CD1c-positive myeloid dendritic cell (primary cell): ENCODE data around the gene HCRT.
"Not testable (repeated sequence)": the region's sequence is repeated elsewhere in the genome, so short reads cannot be mapped to it uniquely, and the experiment has no call there.

ENCODE experiments used
- DNase-seq: peaks from one replicate; pipeline ENCODE4 v3.0.0-alpha.2; 2016; ENCODE audit errors: extremely low spot score

The HCRT gene

DNA sequence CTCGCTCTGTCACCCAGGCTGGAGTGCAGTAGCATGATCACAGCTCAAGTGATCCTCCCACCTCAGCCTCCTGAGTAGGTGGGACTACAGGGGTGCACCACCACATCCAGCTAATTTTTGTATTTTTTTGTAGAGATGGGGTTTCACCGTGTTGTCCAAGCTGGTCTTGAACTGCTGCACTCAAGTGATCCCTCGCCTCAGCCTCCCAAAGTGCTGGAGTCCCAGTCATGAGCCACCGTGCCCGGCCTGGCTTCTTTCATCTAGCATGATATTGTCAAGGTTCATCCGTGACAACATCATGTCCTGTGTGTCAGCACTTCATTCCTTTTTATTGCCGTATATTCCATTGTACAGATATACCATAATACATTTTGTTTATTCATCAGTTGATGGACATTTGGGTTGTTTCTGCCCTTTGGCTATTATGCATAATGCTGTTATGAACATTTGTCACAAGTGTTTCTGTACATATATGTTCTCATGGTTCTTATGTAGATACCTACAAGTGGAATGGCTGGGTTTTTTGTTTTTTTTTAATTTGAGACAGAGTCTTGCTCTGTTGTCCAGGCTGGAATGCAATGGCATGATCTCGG is 12.4 kb upstream of the HCRT start:
- DNase-seq: no peak

DNA sequence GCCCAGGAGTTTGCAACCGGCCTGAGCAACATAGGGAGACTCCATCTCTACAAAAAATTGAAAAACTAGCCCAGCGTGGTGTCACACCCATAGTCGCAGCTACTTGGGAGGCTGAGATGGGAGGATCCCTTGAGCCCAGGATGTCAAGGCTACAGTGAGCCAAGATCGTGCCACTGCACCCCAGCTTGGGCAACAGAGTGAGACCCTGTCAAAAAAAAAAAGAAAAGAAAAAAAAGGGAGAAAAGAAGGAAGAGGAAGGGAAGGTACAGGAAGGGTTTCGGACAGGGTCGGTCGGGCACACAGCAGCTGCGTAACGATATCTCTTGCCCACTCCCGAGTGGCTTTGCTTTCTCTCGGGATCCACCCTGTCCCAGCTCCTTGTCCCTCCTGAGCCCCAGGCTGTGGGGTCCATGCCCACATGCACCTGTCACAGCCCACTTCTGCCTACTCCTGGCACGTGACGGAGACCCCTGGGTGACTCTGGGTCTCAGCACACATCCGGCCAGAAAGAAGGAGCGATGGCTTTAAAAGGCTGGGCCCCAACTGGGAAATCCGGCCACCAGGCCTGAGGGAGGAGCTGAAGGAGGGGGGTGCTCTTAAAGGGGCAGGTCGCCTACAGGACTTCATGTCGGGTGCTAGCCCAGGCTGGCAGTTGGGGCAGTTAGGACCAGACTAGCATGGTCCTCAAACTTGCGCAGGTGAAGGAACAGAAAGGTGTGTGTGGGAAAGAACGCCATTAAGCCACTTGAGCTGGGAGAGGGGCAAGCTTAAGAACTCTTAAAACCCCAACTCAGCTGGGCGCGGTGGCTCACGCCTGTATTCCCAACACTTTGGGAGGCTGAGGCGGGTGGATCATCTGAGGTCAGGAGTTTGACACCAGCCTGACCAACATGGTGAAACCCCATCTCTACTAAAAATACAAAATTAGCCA is 9.0 kb upstream of the HCRT start, which contains the start of gene GHDC:
GHDC (minus strand) TSS at position 526 of the 931 bp plus-strand sequence. CDS start 913 bp downstream, outside the sequence.
- peak; percentile 80 for DNase-seq

DNA sequence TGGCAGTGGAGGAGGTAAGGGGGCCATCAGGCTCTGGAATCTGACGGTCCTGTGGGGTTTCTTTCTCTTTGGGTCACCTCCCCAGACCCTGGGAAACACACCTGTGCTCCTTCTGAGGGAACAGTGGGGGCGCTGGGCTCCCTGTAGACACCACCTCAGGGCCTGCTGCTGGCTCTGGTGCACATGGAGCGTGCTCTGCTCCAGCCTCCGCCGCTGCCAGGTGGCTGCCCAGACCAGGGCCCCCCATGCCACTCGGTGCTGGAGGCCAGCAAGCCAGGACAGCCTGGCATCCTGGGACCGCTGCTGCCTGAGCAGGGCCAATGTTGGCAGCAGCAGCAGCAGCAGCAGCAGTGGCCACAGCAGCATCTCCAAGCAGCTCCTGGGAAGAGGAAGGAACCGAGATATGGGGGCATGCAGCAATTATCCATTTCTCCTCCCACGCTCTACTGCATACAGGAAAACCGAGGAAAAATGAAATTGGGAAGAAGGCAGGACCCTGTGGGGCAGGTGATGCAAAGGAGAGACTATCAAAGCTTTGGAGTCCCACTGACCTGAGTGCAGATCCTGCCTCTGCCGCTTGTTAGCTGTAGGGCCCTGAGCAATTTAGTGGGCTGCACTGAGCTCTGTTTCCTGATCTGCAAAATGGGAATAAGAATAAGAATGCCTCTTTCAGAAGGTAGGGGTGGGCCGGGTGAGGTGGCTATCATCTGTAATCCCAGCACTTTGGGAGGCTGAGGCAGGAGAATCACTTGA is 8.1 kb upstream of the HCRT start:
- no peak for DNase-seq

DNA sequence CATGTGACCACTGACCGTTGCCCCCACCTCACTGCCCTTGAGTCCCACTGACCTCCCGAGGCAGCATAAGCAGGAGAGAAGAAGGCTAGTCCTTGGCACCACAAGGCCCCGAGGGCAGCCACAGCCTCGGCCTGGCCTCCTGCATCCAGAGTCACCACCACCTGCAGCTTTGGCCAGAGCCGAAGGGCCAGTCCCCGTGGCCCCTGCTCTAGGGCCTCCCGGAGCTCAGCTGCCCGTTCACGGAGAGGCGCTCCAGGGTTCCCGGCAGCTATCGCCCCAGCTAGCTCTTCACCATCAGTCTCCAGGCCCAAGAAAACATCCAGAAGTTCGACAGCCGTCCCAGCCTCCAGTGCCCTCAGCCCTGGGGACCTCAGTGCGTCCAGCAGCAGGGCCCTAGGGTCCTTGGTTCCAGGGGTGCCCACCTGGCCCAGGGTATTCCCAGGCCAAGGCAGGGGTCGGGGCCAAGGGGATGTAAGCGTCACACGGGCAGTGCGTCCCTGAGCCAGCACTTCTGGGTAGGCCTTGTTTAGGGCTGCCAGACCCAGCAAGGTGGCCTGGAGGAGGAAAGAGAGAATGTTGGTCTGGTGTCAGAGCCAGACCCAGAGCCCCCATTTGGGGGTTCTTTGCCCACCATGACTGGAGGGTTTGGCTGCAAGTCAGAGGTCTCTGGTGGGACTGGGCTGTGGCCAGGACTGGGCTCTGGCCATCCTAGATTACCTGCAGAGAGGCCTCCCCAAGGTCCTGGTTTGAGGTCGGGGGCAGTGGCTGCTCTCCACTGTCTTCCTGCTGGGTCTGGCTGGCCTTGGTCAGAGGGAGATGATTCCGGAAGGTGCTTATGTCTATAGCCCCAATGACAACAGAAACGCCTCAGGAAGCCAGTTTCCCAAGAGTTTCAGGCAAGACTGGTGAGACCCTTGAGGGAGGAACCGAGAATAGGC is 7.2 kb upstream of the HCRT start:
- DNase-seq: no peak

DNA sequence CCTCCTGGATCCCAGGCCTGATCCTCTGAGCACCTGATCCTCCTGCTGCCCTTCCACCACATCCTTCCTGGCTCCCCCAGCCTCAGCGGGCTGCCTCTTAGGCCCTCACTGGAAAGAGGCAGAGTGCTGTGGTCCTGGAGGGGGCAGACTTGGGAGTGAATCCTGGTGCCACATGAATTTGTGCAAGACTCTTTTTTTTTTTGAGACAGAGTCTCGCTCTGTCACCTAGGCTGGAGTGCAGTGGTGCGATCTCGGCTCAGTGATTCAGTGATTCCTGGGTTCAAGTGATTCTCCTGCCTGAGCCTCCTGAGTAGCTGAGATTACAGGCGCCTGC is 6.0 kb upstream of the HCRT start:
- no peak for DNase-seq

DNA sequence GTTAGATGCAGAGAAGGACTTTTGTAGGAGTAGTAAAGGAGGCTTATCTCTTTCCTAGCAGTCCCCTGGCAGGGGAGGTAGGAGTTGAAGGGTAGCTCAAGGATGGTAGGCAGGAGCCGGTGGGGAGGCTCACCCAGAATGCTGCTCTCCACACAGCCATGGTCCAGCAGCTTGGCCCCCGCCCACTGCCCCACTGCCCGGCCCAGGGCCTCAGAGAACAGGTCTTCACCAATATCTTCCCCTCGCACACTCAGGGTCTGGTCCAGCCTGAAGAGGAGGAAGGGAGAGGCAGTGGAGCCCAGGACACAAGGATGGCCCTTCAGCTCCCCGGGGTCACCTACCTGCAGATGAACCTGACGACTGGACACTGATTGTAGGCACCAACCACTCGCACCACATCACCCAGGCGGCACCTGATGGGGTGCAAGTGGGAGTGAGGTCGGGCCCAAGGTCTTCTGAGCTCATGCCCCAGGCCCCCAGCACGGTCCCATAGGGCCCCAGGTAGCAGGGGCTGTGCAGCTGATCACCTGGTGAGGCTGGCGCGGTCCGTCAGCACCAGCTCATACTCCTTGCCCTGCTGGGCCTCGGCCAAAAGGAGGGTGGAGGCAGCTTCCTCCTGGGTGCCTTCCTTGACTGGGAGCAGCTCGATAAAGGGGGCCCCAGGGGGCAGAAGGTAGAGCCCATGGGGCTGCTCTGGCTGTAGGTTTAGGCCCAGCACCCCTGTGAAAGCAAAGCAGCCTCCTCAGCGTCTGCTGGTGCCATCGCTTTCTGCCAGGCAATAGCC is 5.4 kb upstream of the HCRT start:
- DNase-seq: no peak

DNA sequence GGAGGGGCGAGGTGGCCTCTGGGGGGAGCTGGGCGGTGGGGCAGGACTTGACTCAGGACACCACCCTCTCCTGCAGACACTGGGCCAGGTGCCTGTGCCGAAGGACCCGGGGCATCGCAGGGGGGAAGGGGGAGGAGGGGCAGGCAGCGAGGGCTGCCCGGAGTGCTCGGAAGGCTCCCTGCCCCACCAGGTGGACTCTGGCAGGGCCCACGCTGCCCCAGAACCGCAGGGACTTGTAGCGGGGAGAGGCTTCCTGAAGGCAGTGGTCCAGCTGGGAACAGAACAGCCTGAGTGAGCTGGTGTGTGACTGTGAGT is 4.4 kb upstream of the HCRT start:
- DNase-seq: no peak

DNA sequence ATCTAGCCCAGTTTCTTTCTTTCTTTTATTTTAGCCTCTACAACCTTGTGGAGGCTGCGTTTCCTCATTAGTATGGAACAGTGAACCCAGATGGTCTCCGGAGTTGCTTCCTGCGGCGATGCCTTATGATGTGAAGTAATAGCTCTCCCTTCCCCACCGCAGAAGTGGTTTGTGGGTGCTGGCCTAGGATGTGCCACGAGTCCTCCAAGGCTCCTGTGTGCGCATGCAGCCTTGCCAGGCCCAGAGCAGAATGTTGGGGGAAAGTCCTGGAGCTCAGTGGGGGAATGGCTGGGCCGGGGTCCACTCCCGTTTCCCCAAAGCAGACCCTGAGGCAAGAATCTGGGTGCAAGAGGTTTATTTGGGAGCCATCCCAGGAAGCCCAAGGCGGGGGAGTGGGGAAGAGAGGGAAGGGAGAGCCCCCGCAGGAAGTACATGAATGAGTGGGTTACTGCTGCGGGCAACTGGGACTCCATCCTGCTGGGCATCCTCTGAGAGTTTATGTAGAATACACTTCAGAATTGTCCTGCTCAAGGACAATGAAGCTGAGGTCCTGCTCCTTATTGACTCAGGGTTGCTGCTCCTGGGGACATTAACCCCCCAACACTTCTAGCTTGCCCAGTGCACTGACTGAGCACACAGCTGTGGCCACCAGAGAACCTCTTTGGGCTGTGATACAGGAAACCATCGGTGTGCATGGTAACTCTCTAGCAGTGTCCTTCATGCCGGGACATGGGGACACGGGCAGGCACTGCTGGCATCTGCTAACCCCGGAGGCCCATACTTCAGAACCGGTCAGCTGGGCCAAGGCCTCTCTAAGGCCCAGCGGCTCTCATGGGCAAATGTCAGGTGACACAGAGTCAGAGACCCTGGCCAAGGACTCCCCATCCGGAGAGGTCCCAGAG is 3.7 kb upstream of the HCRT start:
- peak; percentile 62 for DNase-seq

DNA sequence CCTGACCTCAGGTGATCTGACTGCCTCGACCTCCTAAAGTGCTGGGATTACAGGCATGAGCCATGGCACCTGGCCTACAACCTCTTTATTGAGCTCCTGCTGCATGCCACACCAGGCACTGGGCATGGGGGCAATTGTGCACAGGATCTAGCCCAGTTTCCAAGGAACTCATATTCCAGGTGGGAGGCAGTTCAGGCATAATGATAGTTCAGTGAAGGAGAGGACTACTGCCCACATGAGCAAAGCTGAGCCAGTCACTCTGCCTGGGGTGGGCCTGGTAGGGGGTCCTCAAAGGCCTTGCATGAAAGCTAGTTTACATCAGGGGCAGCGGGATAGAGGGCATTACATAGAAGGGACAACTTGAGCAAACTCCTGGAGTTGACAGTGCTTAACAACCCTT is 2.6 kb upstream of the HCRT start:
- DNase-seq: no peak

DNA sequence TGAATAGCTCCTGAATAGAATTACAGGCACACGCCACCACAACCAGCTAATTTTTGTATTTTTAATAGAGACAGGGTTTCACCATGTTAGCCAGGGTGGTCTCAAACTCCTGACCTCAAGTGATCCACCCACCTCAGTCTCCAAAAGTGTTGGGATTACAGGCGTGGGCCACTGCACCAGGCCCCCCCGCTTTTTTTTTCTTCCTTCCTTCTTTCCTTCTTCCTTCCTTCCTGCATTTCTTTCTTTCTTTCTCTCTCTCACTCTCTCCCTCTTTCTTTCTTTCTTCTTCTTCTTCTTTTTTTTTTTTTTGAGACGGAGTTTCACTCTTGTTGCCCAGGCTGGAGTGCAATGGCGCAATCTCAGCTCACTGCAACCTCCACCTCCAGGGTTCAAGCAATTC is 939 bp upstream of the HCRT start:
- DNase-seq: not testable (repeated sequence)

DNA sequence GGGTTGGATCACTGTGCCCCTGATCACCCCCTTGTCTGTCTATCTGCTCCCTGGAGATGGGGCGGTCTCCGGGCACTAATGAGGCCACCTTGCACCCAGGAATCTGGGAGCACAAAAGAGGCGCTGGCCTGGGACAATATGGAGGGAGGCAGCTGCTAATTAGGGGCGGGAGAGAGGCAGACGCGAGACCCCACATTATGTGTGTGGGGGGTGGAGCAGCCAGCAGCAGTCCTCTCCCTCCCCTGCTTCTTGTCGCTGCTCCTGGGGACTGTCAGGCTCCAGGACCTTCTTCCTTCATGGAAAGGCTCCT is 324 bp upstream of the HCRT start:
- DNase-seq: no peak

DNA sequence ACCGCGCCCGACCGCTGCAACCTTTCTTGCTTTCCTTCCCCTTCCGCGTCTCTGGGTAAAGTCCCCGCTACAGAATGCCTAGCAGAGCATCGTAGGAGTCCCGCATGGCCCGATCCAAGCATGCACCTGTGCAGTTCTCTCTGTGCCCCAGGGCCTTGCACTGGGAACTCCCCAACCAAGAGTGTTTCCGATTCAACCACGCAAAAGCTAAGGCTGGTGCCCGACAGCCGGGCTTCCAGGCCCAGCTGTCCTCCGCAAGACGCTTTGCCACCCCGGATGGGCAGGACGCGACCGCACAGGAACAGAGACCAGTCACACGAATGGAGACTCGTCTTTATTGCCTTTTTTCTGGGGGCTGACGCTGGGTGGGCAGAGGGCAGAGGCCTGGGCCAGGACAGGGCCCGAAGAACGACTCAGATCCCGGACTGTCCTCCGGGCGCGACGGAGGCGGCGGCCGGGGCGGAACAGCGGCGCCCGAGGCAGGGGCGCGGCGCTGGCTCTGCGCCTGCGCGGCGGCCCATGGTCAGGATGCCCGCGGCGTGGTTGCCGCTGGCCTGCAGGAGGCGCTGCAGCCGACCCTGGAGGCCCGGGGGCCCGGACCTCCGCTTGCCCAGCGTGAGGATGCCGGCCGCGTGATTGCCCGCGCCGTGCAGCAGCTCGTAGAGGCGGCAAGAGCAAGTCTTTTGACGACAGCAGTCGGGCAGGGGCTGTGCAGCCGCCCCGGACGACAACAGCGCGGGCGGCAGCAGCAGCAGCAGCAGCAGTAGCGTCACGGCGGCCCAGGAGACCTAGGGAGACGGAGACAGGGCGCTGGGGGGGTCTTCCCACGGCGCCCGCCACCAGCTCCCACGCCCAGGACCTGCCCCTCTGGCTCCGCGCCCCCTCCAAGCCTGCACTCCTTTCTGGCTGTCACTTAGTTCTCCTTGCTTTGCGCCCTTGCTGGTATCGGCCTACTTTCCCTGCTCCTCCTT is 1.2 kb downstream of the HCRT start:
- DNase-seq: peak; percentile 91

DNA sequence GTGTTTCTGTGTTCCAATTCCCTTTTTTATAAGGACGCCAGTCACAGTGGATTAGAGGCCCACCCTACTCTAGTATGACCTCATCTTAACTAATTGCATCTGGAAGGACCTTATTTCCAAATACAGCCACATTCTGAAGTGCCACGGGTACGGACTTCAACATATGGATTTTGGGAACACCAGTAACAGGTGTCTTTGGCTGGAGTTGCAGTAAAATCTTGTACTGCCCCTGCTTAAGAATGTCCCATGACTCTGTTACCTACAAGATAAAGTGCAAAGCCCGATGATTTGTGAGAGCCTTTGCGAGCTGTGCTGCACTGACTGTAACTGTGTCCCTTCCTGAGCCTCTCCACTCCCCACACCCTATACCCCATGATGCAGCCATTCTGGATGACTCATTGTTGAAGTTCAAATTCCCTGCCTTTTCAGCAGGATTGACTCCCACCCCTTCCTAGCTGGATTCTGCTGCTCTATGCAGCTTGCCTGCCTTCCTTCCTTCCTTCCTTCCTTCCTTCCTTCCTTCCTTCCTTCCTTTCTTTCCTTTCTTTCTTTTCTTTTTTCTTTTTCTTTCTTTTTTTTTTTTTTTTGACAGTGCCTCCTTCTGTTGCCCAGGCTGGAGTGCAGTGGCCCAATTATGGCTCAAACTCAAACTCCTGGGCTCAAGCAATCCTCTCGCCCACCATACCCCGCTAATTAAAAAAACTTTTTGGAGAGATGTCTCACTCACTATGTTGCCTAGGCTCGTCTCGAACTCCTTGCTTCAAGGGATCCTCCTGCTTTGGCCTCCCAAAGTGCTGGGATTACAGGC is 2.1 kb downstream of the HCRT start:
- DNase-seq: peak; percentile 57

DNA sequence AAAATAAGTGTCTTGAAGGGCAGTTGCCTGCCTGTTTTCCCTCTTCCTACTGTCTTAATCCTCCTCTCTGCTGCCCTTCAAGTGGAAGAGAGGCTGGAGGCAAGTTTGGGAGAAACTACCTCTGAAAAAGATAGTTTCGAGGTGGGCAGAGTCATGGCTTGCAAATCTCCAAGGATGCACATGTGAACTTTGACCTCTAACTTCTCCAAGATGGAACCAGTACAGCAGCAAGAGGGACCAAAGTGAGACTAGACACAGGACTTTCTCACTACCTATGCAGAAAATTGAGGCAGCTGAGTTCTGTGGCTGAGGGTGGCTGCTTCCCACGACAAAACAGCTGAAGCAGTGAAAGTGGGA is 3.4 kb downstream of the HCRT start:
- no peak for DNase-seq

DNA sequence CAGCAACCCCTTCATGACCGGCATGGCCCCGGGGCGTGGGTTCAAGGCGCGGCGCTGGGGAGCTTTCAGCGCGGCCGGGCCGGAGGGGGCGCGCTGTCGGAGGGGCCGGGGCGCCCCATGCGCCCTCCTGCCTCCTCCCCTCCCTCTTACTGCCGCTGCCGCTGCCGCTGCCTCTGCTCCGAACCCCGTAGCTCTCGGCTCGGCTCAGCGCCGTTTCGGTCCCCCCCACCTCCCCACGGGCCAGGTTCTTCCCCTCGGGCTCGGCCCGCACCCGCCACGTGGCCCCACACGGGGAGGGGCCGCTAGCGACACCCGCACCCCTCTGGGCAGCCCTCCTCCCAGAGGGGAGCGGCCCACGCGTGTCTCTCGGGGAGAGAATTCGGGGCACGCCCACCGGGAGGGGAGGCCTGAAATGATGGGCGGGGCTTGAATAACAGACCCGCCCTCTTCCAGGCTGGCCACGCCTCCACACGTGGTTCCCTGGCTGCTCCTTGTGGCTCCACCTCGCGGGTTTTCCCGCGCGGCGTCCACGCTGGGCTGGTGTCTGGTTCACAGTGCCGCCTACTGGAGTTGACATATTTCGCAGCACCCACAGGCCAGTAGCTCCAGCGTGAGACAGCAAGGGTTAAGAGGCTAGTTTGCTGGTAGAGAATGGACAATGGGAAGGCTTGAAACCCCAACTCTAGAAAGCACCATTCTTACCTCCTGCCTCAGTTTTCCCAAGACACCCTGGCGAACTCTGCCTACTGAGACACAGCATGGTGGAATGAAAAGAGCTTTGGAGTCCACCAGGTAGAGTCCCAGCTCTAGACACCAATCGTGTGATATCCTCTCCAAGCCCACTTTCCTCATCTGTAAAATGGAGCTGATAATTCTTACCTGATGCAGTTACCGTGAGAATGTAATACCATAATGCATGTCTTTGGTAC is 4.1 kb downstream of the HCRT start, which contains the start of gene KCNH4:
KCNH4 (minus strand) TSS at position 221 of the 929 bp plus-strand sequence; CDS start at position 24, 197 bp downstream.
- peak; percentile 94 for DNase-seq

DNA sequence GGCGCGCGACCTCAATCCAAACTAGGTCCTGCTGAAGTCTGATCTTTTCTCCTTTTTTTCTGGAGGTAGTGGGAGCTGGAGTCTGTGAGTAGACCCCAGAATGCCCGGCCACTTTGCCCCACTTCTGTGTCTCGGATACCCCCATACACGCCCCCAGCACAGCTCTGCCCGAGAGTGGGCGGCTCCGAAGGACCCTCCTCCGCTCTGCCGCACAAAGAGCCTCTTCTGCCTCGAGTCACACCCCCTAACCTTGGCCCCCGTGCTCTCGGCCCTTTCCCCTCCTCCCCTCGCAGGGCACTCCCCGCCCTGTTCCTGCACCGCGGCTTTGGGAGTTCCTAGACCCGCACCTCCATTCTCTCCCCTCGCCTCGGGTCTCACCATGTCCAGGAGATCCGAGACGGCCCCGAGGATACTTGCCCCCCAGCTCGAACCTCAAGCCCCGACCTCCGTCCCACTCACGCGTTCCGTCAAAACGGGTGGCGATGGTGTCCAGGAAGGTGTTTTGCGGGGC is 4.8 kb downstream of the HCRT start:
- no peak for DNase-seq
